Activated CD4-positive, alpha-beta T cell treated with anti-CD3 and anti-CD28 coated beads, Interleukin-2, amount 10 ng/mL, durations not matched to agents 7 days and 5 days (primary cell): Measurements from ENCODE around the gene IFT52. TPM values are rescaled to one million over a fixed set of nuclear protein-coding genes. Genes with fewer than 3 reads are reported as not detected.

ENCODE experiments used
- CTCF ChIA-PET: fragments of 350-600 bp; sonication (Branson Sonifier 250); formaldehyde crosslinking; loops from one replicate; lab custom pipeline; 2021; ENCODE audit warnings: antibody characterized with exemption; lab: Charles Lee
- POLR2A ChIA-PET: fragments of 350-600 bp; sonication (Branson Sonifier 250); formaldehyde crosslinking; loops from one replicate; lab custom pipeline; 2021; ENCODE audit warnings: antibody characterized with exemption; lab: Charles Lee
- DNase-seq: peaks from one replicate; pipeline ENCODE4 v3.0.0-alpha.2; 2020
- H3K27ac Mint-ChIP-seq: one replicate; pipeline ENCODE4 v1.8.0; 2021; ENCODE audit warnings: mild to moderate bottlenecking, moderate library complexity, mixed read lengths
- H3K27me3 Mint-ChIP-seq: one replicate; pipeline ENCODE4 v1.8.0; 2021; ENCODE audit warnings: mixed read lengths
- H3K36me3 Mint-ChIP-seq: one replicate; pipeline ENCODE4 v1.8.0; 2021; ENCODE audit warnings: low read depth, mixed read lengths
- H3K4me1 Mint-ChIP-seq: one replicate; pipeline ENCODE4 v1.8.0; 2021; ENCODE audit warnings: mixed read lengths
- H3K4me3 Mint-ChIP-seq: one replicate; pipeline ENCODE4 v1.8.0; 2021; ENCODE audit warnings: mild to moderate bottlenecking, moderate library complexity, mixed read lengths
- H3K9me3 Mint-ChIP-seq: one replicate; pipeline ENCODE4 v1.8.0; 2021; ENCODE audit warnings: mixed read lengths
- total RNA-seq, 2 experiments: library from RNA; stranded (reverse); gene quantifications; one replicate each; pipeline ENCODE4 v1.2.3, GENCODE V29; 2021

IFT52 gene
- total RNA-seq, 2 experiments from 2014 or later: 14.0 to 15.8 TPM

- H3K9me3 Mint-ChIP-seq: no peaks in the 10 kb centered on the region
These were observed 91.7 kb downstream of the IFT52 start for GRCh38 chr20:43682446-43682845.

GRCh38 chr20:43686820-43687219 is 96.1 kb downstream of the IFT52 start:
- H3K9me3 Mint-ChIP-seq: no peaks in the 10 kb centered on the region
- ChIA-PET POLR2A (no interaction called here), CTCF (no interaction called here)
- H3K4me3 Mint-ChIP-seq: no peak overlapping the region
- no peak for DNase-seq
- H3K27me3 Mint-ChIP-seq: no peaks in the 10 kb centered on the region
- no peak overlapping the region for H3K27ac Mint-ChIP-seq
- peaks cover 20% of the 10 kb centered on the region for H3K36me3 Mint-ChIP-seq
- H3K4me1 Mint-ChIP-seq: no peaks in the 10 kb centered on the region

More at GRCh38 chr20:43682446-43682845, 91.7 kb downstream of the IFT52 start:
- ChIA-PET CTCF (no interaction called here), POLR2A (no interaction called here)
- Mint-ChIP-seq H3K36me3 (peaks cover 13% of the 10 kb centered on the region), H3K4me3 (no peak overlapping the region), H3K27me3 (no peaks in the 10 kb centered on the region), H3K27ac (no peak overlapping the region), H3K4me1 (peaks cover 13% of the 10 kb centered on the region)
- no peak for DNase-seq

GRCh38 chr20:43689165-43689564 is 98.4 kb downstream of the IFT52 start:
- H3K36me3 Mint-ChIP-seq: peaks cover 23% of the 10 kb centered on the region
- CTCF ChIA-PET: no interaction called here
- H3K27me3 Mint-ChIP-seq: no peaks in the 10 kb centered on the region
- H3K27ac Mint-ChIP-seq: no peak overlapping the region
- H3K9me3 Mint-ChIP-seq: no peaks in the 10 kb centered on the region
- DNase-seq: no peak
- POLR2A ChIA-PET: no interaction called here
- no peaks in the 10 kb centered on the region for H3K4me1 Mint-ChIP-seq
- no peak overlapping the region for H3K4me3 Mint-ChIP-seq

GRCh38 chr20:43690943-43691598 is 100.3 kb downstream of the IFT52 start:
- H3K27me3 Mint-ChIP-seq: no peaks in the 10 kb centered on the region
- H3K4me3 Mint-ChIP-seq: no peak overlapping the region
- no peak overlapping the region for H3K27ac Mint-ChIP-seq
- H3K9me3 Mint-ChIP-seq: no peaks in the 10 kb centered on the region
- POLR2A ChIA-PET: no interaction called here
- CTCF ChIA-PET: interaction anchor here (1.0 kb wide), 1 partner anchor 153 kb away, joined by 5 read pairs; no protein-coding TSS in a partner anchor
- DNase-seq: no peak
- peaks cover 3% of the 10 kb centered on the region for H3K4me1 Mint-ChIP-seq
- H3K36me3 Mint-ChIP-seq: peaks cover 26% of the 10 kb centered on the region

- CTCF ChIA-PET: interaction anchor here (0.5 to 1.7 kb wide), 10 partner anchors 13 to 391 kb away, joined by 3 to 5 read pairs (median 3); no protein-coding TSS in a partner anchor
- DNase-seq: peak; percentile 71
These were observed 101.3 kb downstream of the IFT52 start for GRCh38 chr20:43691928-43692524.

GRCh38 chr20:43694763-43695162 is 104.0 kb downstream of the IFT52 start:
- Mint-ChIP-seq H3K27ac (no peak overlapping the region), H3K9me3 (no peaks in the 10 kb centered on the region), H3K4me1 (peaks cover 3% of the 10 kb centered on the region), H3K27me3 (no peaks in the 10 kb centered on the region), H3K36me3 (peaks cover 17% of the 10 kb centered on the region), H3K4me3 (no peak overlapping the region)
- ChIA-PET CTCF (no interaction called here), POLR2A (no interaction called here)
- no peak for DNase-seq

More at GRCh38 chr20:43691928-43692524, 101.3 kb downstream of the IFT52 start:
- Mint-ChIP-seq H3K9me3 (no peaks in the 10 kb centered on the region), H3K27ac (no peak overlapping the region), H3K4me3 (no peak overlapping the region), H3K4me1 (peaks cover 3% of the 10 kb centered on the region), H3K36me3 (peaks cover 21% of the 10 kb centered on the region), H3K27me3 (no peaks in the 10 kb centered on the region)
- POLR2A ChIA-PET: no interaction called here

GRCh38 chr20:43695571-43695970 is 104.8 kb downstream of the IFT52 start:
- Mint-ChIP-seq H3K27me3 (no peaks in the 10 kb centered on the region), H3K4me1 (peaks cover 10% of the 10 kb centered on the region), H3K36me3 (peaks cover 23% of the 10 kb centered on the region), H3K9me3 (no peaks in the 10 kb centered on the region), H3K27ac (no peak overlapping the region), H3K4me3 (no peak overlapping the region)
- ChIA-PET CTCF (no interaction called here), POLR2A (no interaction called here)
- no peak for DNase-seq

Other genes with a start within 250 kb of the IFT52 start
- 100 to 1,000 TPM; 166 to 172 TPM for gene SRSF6, start 133.0 kb upstream of the IFT52 start, total RNA-seq
- gene L3MBTL1, start 83.2 kb upstream of the IFT52 start, total RNA-seq: 1 to 10 TPM; 6.7 to 7.9 TPM
- under 1 TPM; 0.37 to 0.40 TPM for gene SGK2, start 31.9 kb upstream of the IFT52 start, total RNA-seq
- gene MYBL2, start 76.2 kb downstream of the IFT52 start, total RNA-seq: 100 to 1,000 TPM; 106 to 110 TPM
- gene GTSF1L, start 136.1 kb downstream of the IFT52 start, total RNA-seq: not detected